PC-9 (cell line): Measurements from ENCODE around the gene GNA12.

Source experiments
- EZH2 ChIP-seq: fragments of 200-600 bp; sonication (generic); IDR thresholded peaks from 2 replicates; pipeline ENCODE4 v1.8.0; 2017; ENCODE audit warnings: antibody characterized with exemption, low read depth
- TF ChIP-seq, protein P1 (sequence below): fragments of 200-600 bp; sonication (generic); conservative IDR thresholded peaks from 2 replicates; pipeline ENCODE4 v1.6.1; 2017; ENCODE audit warnings: mixed run types, antibody characterized with exemption, mild to moderate bottlenecking, moderate library complexity

GRCh38 chr7:2700141-2700850, 143.8 kb downstream of the GNA12 start:
- no peak for TF ChIP-seq EZH2
- TF ChIP-seq, protein P1, sequence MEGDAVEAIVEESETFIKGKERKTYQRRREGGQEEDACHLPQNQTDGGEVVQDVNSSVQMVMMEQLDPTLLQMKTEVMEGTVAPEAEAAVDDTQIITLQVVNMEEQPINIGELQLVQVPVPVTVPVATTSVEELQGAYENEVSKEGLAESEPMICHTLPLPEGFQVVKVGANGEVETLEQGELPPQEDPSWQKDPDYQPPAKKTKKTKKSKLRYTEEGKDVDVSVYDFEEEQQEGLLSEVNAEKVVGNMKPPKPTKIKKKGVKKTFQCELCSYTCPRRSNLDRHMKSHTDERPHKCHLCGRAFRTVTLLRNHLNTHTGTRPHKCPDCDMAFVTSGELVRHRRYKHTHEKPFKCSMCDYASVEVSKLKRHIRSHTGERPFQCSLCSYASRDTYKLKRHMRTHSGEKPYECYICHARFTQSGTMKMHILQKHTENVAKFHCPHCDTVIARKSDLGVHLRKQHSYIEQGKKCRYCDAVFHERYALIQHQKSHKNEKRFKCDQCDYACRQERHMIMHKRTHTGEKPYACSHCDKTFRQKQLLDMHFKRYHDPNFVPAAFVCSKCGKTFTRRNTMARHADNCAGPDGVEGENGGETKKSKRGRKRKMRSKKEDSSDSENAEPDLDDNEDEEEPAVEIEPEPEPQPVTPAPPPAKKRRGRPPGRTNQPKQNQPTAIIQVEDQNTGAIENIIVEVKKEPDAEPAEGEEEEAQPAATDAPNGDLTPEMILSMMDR = no peak
